Stimulated activated CD8-positive, alpha-beta memory T cell treated with anti-CD3 and anti-CD28 coated beads, Interleukin-2, amount 100 ng/mL, for 48 hours (primary cell): ENCODE results near the gene ITGB3.

Experiments
- DNase-seq, 2 donors: peaks; one replicate each; pipeline ENCODE4 v3.0.0-alpha.2; 2020; ENCODE audit warnings: low read depth in 2 of 2

Gene ITGB3

GRCh38 chr17:47299239-47299910 is 45.7 kb downstream of the ITGB3 start:
- DNase-seq: no peak

DNA sequence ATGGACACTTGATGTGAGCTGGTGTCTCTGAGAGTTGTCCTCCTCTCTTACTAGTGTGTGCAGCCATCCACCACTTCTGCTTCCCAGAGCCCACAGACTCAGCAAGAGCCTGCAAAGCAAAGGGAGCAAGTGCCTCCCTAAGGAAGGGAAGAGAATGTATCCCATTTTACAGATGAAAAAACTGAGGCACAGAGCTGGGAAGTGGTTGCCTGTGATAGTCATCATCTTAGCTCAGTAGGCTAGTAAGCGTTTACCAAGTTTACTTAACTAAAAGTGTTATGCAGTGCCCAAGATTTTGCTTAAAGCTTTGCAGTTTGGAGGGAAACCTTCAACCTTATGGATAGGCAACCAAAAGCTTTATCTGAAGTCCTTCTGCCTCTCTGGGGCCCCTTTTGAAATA is 47.1 kb downstream of the ITGB3 start:
- DNase-seq: no peak

- DNase-seq: no peak
Measured at GRCh38 chr17:47301161-47301560, 47.5 kb downstream of the ITGB3 start.

DNA sequence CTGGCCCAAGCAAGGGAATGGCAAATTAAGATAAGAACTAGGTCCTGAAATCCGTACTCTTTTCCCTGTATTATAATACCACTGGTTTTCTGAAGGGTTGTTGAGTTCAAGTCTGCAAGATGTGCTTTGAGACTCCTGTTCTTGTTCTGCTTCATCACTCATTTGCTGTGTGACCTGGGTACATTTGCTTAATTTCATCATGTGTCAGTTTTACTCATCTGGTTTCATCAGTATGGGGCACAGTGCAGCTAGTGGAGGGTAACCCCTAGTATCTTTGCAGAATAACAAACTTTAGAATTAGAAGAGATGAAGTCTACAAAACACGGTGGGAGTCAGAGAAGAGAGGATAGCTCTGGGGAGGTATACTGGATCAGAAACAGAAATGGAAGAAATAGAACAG is 48.2 kb downstream of the ITGB3 start:
- DNase-seq: no peak

DNA sequence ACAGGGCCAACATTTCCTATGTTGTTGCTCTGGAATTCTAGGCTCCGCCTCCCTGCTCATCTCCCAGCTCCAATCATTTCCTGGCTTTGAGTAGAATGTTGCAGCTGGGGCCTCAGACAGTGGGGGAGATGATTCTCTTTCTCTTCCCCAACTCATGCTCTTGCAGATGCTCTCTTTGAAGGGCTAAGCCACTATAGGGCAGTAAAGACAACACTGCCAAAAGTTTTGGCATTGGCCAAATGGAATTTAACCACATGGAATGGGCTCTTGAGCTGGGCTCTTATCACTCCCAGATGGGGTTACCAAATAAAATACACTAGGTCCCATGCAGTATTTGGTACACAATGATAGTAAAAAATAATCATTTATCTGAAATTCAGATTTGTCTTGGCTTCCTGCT is 50.6 kb downstream of the ITGB3 start:
- no peak for DNase-seq

DNA sequence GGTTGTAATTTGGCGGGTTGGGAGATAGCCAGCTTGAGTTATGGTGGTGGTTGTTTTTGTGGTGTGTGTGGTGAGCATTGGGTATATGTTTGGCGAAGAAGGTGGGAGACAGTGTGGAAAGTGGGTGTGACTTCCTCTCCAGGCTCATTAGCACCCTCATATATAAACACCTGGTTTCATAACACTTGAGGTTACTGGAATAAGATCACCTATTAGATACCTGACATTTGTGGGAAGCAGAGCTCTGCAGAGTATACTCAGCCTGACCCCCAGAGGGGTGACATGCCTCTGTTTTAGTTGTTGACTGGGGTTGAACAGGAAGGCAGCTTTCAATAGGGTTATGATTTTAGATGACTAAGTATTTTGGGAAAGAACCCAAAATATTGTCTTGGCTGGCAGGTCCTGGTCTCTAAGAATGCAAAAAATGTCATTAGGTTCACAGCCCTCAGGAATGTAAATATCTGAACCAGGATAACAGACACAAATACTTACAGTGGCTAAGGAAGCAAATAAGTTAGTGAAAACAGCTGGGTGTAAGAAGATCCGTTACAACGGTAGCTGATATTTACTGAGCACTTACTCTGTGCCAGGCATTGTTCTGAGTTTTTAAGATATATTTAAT is 51.8 kb downstream of the ITGB3 start:
- DNase-seq: no peak

DNA sequence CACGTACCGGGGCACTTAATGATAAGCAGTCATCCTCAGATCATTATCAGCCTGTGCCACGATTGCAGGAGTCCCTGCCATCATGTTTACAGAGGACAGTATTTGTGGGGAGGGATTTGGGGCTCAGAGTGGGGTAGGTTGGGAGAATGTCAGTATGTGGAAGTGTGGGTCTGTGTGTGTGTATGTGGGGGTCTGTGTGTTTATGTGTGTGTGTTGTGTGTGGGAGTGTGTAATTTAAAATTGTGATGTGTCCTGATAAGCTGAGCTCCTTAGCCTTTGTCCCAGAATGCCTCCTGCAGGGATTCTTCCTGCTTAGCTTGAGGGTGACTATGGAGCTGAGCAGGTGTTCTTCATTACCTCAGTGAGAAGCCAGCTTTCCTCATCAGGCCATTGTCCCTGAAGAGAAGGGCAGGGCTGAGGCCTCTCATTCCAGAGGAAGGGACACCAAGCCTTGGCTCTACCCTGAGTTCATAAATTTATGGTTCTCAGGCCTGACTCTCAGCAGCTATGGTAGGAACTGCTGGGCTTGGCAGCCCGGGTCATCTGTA is 56.6 kb downstream of the ITGB3 start:
- no peak for DNase-seq

DNA sequence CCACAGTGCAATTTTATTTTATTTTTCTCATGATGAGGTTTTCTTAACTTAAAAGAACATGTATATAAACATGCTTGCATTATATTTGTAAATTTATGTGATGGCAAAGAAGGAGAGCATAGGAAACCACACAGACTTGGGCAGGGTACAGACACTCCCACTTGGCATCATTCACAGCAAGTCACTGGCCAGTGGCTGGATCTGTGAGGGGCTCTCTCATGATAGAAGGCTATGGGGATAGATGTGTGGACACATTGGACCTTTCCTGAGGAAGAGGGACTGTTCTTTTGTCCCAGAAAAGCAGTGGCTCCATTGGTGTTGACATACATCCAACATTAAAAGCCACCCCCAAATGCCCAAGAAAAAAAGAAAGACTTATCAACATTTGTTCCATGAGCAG is 57.8 kb downstream of the ITGB3 start:
- DNase-seq: no peak

DNA sequence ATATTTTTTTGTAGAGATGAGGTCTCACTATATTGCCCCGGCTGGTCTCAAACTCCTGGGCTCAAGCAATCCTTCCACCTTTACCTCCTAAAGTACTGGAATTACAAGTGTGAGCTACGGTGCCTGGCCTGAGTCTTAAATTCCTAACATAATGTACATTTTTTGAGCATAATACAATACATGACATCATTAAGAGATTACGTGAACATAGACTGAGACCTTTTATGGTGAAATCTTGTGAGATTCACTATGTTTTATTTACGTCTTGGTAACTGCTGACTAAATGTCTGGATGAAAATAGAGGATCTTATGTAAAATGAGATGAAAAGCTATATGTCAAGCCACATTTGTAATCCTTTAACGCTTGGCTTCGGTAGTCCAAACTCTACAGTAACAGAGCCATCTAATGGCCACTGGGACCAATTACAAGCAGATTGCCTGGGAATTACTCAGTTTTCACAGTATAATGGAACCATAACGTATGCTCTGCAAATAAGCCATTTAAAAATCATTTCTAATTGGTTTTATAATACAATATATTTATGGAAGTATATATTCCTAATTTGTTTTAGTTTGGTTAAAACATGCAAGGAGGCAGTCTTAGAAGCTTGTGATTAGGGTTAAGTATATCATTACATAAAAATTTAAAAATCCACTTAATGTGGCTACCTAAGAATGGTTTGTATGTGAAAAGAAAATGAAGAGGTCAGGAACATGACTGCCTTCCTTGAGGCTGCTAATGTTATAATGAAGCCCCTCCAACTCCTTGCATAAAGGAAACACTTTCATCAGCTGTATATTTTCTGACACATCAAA is 62.0 kb downstream of the ITGB3 start:
- DNase-seq: no peak

DNA sequence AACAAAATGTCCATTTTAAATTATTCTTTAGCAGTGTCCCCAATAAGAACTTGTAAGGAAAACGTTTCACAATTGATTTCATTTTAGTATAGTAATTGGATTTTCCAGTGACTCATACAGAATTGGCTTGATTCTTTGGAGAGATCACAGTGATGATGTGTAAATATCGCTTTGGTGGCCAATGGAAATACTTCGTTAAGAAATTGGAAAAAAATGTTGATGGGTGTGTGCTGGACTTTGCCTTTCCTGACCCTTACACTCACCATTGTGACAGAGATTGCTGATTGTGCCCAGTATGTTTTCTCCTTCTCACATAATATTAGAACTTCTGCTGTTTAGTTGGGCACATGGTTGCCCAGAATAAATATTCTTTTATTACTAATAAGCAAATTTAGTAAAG is 62.7 kb downstream of the ITGB3 start:
- DNase-seq: no peak

GRCh38 chr17:47317119-47317518 is 63.5 kb downstream of the ITGB3 start:
- no peak for DNase-seq

- no peak for DNase-seq
Measured at GRCh38 chr17:47318197-47318918, 64.7 kb downstream of the ITGB3 start.

DNA sequence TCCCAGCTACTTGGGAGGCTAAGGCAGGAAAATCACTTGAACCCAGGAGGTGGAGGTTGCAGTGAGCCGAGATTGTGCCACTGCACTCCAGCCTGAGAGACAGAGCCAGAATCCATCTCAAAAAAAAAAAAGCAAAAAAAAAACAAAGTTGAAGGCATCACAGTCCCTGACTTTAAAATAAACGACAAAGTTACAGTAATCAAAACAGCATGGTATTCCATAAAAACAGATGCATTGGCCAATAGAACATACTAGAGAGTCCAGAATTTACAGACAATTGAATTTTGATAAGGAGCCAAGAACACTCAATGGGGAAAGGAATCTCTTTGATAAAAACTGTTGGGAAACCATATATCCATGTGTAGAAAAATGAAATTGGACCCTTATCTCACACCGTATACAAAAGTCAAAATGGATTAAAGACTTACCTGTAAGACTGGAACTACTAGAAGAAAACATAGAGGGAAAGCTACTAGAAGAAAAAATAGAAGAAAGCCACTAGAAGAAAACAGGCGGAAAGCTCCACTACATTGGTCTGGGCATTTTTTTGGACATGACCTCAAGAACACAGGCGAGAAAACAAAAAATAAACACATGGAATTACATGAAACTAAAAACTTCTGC is 67.4 kb downstream of the ITGB3 start:
- no peak for DNase-seq

DNA sequence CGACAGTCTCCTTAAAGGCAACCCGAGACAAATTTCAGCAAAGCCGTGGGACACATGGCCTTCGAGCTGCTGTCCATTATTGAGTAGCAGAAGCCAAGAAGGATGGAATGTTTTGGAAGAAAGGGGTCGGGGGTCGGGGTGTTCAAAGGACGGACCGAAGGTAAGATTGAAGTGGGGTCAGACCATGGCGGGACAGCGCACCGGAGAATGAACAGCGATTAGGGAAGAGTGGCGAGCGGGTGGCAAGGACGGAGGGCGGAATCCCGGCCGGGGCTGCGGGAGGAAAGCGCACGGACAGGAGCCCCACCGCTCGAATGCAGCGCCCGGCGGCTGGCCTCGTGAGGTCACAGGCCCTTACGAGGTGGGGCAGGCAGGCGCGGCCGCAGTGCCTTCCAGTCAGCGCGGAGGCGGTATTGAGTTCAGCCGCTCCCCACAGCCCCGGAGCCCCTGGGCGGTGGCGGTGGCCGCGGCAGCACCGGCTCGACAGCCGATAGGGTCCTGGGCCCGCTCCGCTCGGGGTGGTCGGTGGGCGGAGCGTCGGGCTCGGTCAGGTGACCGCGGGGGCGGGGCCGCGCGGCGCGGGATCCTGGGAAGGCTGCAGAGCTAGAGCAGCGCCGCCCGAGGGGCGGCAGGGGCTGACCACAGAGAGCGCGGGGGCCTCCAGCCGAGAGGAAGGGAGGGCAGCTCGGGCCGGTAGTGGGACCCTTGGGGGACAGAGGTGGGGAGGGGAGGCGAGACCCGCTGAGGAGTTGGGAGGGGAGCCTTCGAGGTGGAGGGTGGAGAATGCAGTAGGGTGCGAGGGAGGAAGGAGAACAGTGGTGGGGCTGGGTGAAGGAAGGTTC is 70.0 kb downstream of the ITGB3 start, which contains the start of gene EFCAB13:
Gene EFCAB13, plus strand, starts transcription at position 574 of the 842 bp plus-strand sequence. CDS start 4,399 bp downstream, outside the sequence.
- peak; percentile 66 to 75 for DNase-seq

GRCh38 chr17:47324224-47325020 is 70.8 kb downstream of the ITGB3 start:
- peak; percentile 8 to 17 for DNase-seq

DNA sequence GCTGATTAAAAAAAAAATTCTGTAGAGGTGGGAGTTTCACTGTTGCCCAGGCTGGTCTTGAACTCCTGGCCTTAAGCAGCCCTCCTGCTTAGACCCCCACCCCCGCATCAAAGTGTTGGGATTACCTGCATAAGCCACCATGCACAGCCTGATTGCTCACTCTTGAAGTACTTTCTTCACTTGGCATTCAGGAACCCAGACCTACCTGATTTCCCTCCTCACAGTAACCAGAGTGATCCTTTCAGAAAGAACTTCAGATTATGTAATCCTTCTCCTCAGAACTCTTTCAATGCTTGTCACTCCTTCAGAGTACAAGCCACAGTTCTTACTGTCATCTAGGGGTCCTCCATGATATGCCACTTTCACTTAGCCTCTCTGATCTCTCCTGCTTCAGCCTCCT is 71.5 kb downstream of the ITGB3 start:
- DNase-seq: no peak

- no peak for DNase-seq
Measured at GRCh38 chr17:47330548-47330947, 76.9 kb downstream of the ITGB3 start.

DNA sequence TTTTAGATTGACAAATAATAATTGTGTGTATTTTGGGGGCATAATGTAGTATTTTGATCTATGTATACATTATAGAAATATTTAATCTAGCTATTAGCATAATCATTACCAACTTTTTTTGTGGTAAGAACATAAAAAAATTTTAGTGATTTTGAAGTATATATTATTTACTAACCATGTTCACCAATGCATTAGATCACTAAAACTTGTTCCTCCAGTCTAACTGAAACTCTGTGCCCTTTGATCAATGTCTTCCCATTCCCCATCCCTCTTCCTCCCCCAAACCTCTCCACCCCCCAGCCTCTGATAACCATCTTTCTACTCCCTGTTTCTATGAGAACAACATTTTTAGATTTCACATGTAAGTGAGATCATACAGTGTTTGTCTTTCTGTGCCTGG is 78.7 kb downstream of the ITGB3 start:
- no peak for DNase-seq

DNA sequence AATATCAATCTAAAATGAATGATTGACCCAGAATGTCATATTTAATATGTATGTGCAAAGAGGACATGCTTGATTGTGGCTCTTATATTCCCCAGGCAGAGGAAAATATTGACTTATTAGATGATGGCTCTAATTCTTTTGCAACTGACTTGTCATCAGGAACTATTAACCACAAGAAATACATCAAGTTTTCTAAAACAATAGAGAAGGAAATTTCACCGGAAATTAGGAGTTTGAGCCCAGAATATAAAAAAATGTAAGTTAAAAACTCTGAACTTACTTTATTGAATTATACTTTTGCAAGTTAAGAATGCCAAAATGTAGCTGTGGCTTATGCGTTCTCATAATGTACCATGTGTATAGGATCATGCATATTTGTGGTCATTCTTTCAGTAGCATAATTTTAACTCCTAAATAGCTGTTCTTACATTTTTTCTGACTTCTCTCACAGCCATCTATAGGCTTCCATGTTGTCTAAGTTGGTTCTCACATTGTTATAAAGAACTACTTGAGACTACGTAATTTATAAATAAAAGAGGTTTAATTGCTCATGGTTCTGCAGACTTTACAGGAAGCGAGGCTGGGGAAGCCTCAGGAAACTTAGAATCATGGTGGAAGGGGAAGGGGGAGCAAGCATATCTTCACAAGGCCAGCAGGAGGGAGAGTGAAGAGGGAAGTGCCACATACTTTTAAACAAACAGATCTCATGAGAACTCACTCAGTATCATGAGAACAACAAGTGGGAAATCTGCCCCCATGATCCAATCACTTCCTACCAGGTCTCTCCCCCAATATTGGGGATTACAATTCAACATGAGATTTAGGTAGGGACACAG is 81.7 kb downstream of the ITGB3 start:
- DNase-seq: no peak
